Activated CD8-positive, alpha-beta memory T cell treated with anti-CD3 and anti-CD28 coated beads, Interleukin-2, amount 50 U/mL, for 4 hours (primary cell): ENCODE data around the gene CLEC20A.

Source experiments
- DNase-seq: peaks from one replicate; pipeline ENCODE4 v3.0.0-alpha.2; 2020

Gene CLEC20A

DNA sequence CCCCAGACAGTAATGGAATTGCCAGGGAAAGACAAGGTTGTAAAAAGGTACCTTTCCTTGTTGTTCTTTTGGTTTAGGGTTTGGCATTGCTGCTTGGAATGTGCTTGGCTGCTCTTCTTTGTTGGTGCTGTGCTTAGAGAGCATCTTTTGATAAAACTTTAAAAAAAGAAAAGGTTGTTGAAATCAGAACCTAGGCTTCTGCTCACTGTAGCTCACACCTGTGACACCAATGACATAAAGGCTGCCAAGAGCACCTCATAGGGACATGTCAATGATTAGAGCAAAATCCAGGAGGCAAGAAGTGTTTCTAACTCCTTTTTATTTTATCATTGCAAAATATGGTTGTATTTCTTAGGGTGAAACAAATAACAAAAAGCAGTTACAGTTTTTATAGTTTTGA is 28.9 kb downstream of the CLEC20A start:
- no peak for DNase-seq

DNA sequence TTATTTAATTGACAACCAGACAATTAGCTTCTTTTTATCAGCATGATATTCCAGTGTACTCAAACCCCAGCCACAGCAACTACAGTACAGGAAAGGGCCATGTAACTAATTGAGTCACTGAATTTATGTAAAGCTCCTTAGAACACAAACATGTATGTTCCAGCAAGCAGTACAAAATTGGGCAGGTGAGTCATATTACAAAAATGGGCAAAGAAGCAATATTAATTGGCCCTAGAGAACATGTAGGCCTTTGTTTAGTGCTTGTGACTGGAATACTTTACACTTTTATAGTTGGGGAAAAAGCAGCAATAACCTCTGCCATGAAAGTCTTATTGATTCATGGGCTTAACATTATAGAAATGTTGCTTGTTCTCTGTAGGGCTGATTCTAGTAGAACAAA is 31.8 kb downstream of the CLEC20A start:
- no peak for DNase-seq

DNA sequence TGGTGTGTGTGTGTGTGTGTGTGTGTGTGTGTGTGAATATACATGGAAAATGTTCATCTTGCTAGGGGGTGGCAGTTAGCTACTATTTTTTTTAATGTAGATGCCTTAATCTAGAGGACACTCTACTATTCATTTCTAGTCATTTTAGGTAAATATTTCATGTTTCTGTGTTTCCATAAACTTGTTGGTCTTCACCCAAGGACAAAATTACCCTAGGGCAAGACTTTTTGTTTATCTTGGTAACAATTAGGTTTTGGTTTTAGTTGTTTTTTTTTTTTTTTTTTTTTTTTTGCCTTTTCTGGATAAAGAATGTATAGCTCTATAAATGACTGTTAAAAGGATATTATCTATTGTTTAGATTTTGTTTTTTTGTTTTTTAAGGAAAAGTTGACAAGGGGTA is 32.2 kb downstream of the CLEC20A start:
- DNase-seq = no peak

DNA sequence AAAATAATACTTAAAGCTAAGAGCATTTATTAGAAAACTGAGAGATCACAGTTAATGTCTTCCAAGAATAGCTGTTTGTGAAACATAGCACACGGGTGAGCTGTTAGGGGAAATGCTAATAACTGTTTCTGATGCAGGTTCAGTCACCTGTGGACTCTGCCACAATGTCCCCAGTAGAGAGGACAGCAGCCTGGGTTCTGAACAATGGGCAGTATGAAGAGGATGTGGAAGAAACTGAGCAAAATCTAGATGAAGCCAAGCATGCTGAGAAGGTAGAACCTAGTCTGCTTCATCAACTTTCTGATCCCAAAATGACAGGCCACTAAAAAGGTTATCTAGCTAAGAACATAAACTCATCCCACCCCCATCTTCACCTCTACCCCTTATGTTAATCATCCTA is 32.6 kb downstream of the CLEC20A start:
- DNase-seq = no peak

DNA sequence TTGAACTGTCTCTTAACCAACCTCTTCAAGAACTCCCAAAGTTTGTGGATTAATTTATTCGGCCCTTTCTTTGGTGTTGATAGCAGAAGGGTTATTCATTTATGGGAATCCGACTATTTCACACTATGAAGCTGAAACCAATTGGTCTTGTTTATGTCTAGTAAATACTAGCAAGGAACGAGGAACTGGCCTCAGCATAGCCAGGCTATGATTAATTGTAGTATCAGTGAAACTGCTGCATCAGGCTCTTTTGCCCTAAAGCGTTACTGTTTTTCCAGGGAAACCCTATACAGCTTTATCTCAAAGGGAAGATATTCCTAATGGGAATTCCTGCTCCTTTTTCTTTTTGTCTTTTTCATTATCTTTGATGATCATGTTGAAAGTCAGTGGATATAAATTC is 35.1 kb downstream of the CLEC20A start:
- DNase-seq = no peak

DNA sequence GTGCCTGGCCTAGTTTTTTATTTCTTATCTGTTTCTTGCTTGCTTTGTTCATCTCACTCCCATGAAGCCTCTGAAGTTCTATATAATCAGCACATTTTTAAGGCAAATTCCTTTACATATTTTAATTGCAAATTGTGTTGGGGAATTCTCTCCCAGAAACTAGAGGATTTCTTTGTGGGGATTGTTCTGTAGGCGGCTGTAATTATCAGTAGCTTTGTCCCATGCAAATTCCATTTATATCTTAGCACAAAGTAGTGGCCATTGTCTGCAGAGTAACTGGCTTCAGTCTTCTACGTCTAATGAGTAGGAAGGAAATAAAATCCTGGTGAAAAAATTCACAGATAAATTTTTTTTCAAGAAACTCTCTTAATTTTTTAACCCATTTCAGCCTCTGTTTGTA is 35.7 kb downstream of the CLEC20A start:
- no peak for DNase-seq

DNA sequence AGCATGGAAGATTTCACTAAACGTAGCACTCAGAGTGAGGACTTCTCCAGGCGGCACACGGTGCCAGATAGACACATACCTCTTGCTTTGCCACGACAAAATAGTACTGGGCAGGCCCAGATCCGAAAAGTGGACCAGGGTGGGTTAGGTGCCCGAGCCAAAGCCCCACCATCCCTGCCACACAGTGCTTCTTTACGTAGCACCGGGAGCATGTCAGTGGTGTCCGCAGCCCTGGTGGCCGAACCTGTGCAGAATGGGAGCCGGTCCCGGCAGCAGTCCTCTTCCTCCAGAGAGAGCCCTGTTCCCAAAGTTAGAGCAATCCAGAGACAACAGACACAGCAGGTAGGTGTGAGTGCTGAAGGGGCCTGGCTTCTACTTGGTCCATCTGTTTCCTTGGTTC is 38.6 kb downstream of the CLEC20A start:
- no peak for DNase-seq

DNA sequence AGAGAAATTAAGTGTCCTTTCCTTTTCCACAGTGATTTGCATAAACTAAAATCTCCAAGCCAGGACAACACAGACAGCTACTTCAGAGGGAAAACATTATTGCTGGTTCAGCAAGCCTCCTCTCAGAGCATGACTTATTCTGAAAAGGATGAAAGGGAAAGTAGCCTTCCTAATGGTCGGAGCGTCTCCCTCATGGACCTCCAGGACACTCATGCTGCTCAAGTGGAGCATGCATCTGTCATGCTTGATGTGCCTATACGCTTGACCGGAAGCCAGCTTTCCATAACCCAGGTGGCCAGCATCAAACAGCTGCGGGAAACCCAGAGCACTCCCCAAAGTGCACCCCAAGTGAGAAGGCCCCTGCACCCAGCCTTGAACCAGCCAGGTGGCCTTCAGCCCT is 39.1 kb downstream of the CLEC20A start:
- no peak for DNase-seq

DNA sequence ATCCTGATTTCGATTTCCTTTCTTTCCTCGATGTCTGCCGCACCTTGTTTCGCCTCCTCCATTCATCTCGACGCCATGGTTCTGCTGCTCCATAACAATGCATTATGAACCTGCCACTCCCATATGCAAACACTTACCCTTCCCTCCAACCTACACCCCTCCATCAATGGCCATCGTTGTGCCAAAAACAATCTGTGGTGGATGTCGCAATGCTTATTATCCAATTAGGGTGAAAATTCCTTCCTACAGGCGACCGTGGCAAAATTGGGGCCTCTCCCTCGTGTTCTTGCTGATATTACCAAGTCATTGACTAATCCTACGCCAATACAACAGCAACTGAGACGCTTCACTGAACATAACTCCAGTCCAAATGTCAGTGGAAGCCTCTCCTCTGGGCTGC is 40.3 kb downstream of the CLEC20A start:
- no peak for DNase-seq

DNA sequence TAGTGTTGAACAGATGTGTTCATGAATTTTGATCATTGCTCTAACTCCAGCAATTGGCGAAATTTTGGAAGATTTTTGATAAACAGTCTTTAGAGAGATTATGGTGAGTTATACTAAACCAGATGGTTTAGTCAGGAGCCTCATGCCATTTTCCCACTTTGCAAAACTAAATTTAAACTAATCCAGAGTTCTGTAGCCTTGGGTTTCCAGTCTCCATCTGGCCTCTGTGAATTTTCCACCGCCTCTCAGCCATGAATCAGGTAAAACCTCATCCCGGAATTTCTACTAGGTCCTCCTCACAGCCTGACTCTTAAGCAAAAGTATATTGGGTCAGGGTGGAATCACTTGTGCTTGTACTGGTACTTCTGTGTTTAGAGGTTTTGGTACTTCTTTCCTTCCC is 44.8 kb downstream of the CLEC20A start:
- DNase-seq = no peak

DNA sequence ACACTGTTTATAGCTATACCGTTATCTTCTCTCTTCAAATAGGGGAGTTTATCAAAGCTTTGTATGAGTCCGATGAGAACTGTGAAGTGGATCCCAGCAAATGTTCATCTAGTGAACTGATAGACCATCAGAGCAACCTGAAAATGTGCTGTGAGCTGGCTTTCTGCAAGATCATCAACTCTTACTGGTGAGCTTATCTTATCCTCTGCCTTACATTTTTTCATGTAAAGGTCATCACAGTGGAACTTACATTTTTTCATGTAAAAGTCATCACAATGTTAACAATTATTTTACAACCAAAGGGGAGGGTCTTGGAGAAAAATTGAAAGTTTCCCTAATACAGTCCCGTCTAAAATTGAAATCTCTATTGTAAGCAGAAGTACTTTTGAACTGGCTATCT is 45.2 kb downstream of the CLEC20A start:
- no peak for DNase-seq

DNA sequence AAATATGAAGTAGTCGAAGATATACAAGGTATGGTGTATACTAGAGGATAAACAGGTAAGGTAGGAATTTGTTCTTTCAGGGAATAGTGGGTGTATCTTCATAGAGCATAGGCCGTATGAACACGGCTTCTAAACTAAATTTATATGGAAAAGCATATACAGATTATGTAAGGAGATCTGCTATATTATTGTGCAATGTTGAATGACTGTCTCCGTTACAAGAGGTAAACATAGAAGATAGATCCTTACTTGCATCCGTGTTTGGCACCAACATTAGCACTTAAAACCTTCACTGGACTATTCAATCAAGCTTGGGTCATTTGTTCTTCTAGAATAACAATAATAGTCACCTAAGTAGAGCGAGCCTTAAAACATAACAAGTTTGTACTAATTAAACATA is 45.9 kb downstream of the CLEC20A start:
- no peak for DNase-seq

DNA sequence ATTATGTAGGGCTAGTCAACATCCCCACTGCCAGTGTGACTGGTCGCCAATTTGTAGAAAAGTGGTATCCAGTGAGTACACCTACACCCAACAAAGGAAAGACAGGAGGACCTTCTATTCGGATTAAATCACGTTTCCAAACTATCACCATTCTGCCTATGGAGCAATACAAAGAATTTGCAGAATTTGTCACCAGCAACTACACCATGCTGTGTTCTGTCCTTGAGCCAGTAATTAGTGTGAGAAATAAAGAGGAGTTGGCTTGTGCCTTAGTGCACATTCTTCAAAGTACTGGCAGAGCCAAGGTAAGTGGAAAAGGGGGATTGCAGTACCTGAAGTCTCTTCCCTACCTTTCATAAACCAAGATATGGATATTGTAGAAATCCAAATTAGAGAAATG is 53.8 kb downstream of the CLEC20A start:
- DNase-seq = no peak

DNA sequence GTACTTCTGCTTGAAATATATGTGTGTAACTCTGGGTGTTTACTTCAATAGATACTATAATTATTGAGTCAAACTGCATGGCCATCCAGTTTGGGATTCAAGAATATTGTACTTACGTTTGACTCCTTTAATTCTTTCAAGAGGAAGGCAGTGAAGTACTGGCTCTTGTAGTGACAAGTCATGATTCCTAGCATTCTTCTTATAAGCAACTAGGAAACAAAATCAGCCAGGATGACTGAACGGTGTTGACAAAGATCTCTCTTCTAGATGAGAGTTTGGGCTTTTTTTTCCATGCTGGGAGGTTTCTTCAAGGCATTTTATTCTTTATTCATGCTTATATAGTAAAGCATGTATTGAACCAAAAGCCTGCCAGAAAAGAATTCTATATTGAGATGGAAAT is 58.3 kb downstream of the CLEC20A start:
- DNase-seq = no peak

DNA sequence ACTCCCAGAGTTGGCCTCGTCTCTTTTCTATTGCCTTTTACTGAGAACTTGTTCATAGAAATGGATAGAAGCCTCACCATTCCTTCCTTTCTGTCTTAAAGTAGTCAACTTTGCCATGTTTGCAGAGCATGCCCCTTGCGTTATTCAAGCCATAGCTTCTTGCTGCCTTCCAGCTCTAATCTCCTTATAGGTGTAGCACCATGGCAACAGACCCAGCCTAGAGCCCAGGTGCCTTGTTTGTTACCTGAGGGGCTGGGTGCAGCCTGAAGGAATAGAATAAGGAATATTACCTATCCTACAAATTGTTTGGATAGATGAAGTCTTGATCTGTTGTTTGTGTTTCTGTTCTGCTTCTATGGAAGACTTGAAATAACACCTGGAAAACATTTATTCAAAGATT is 59.9 kb downstream of the CLEC20A start:
- no peak for DNase-seq

DNA sequence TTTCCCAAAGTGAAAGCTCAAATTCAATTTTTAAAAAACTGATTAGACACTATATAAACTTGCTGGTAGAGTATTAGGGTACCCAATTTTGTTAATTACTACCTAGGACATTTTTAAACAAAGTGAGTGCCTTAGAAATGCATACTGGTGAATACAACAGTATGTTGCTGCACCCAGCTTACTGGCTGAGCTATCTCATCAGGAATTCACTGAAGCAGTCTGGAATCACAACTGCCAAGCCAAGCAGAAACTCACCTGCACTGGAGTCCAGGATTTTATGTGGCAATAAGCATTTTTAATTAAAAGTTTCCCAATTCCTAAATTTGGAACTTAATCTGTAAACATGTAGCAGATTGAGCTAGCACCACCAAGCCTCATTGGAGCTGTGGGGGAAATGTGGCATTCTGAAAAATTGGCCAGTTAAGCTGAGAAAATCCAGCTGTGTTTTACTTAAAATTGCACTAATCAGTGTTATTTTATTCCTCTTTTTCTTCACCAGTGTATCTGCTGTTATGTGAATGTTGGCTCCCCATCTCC is 61.8 kb downstream of the CLEC20A start:
- DNase-seq = no peak

DNA sequence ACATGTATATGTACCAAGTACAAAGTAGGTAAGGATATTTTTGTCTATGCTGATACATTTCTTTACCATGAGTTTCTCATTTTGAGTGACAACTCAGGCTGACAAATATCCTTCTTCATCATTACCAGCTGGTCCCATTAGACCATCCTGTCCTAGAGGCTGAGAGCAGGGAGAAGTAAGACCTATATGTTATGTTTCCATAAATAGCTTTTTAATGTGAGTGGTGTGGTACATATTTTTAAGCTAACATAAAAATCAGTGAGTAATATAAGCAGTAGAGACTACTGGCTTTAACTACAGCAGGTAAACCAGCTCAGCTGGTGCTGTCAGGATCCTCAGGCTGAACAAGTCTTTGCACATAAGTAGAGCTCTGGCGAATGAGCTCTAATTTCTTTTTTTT is 62.4 kb downstream of the CLEC20A start:
- no peak for DNase-seq
